Measurements from ENCODE around the gene NDUFA11.

DNA sequence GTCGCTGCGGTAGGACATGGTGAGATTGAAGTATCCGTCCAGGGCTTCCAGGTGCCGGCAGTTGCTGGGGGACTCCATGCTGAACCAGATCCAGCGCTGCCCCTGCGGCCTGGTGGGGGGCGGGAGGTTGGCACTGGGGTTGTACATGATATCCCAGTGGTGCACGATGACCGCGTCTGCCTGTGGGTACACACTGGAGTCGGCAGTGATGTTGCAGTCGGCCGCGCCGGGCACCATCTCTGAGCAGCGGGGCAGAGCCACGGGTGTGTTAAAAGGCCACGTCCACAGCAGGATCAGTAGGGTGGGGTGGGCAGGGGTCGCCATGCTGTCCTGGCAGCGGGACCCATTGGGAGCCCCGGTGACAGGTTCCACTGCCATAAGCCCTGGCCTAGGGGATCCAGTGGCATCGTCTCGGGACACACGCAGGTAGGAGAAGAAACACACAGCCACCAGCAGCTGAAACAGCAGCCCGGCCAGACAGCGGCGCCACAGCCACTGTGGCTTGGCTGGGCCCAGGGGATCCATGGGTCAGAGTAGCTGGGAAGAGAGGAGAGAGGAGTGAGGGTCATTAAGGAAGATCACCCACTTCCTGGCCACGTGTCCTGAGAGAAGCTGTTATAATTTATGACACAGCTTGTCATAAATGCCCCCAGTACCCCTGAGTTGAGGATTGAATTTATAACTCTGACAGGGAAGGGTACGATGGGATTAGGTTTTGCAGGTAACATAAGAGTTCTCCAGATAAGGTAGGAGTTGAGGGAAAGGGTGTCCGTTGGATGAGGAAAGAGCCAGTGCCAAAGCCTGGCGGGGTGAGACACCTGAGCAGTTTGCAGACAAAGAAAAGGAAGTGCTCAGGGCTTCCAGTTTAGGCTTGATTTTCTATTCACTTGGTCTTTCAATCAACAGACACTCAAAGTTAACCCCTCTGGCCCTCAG is 36.1 kb downstream of the NDUFA11 start:
- TF ChIP-seq AKAP8 (CRISPR knock-in tag; IDR thresholded peaks at IDR 0.05) (no peak), TCF7L2 (IDR thresholded peaks at IDR 0.05; ENCODE audit: low read depth, low read length) (no peak), ZNF546 (CRISPR knock-in tag; conservative IDR thresholded peaks at IDR 0.05) (no peak)
